GM18907 (cell line): ENCODE results near the gene SHISA9.

ENCODE experiments used
- ATAC-seq: cut with Tn5 transposase; IDR thresholded peaks from one replicate; pipeline ENCODE4 v1.9.1; 2021; ENCODE audit warnings: mild to moderate bottlenecking, moderate library complexity; ENCODE audit not compliant: unreplicated experiment

The SHISA9 gene

GRCh38 chr16:13109171-13109570 is 207.8 kb downstream of the SHISA9 start:
- no peak for ATAC-seq

GRCh38 chr16:13110124-13110796 is 208.9 kb downstream of the SHISA9 start:
- no peak for ATAC-seq

DNA sequence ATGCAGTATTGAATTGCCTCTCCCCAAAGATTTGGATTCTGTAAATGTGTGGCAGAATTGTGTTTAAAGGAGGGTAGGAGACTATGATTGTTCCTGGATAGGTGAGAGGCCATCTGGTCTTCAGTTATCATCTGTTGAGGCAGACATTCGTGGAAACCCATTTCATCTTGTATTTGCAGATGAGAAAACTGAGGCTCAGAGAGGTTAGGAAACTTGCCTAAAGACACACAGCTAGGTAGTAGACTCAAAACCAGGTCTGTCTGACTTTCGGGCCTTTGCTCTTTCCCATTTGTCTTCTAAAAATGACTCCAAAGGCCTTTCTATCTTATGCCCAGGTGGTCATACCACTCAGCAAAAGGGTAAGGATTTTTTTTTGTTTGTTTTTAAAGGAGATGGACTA is 210.3 kb downstream of the SHISA9 start:
- ATAC-seq: no peak

DNA sequence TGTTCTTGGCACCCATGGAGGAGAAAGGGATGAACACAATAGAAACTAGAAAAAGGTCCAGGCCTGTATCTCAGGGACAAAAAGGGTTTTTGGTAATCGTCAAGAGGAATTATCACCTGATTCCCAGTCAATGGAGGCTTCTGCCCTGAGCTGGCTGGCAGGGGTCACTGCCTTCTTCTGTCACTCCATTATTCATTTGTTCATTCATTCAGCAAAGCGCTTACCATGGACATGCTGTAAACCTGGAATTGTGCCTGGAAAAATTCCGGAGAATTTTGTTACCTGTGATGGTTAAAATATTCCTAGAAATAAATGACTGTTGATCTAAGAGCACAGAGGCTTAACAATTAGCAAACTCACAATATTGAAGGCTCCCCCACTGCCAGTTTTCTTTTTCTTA is 212.3 kb downstream of the SHISA9 start:
- no peak for ATAC-seq

DNA sequence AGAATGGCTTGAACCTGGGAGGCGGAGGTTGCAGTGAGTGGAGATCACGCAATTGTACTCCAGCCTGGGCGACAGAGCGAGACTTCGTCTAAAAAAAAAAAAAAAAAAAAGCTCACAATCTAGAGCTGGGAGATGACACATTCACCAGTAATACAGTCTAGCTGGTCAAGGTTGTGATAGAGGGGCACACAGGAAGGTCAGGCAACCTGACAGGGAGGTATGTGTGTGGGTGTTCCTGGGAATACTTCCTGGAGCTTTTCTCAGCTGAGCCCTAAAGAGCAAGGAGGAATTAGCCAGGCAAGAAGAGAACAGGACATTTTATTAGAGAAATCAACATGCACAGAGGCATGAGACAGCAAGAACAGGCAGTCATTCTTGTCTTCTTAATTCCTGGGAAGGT is 216.7 kb downstream of the SHISA9 start:
- ATAC-seq: no peak

DNA sequence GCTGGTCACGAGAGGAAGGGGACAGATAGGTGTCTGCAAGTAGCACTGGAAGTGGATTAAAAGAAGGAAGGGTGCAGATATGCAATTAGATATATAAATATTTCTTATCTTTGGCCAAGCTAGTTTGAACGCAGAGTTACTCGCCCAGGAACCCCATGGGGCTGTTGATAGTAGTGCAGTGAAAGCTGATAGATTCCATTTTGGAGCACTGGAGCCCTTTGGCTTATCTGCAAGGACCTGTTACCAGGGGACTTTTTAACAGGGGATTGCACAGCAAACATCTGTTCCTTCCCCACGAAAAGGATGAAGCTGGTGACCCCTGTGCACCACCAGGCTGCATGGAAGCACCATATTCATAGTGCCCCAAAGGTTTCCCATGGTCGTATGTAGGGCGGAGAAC is 218.7 kb downstream of the SHISA9 start:
- no peak for ATAC-seq

DNA sequence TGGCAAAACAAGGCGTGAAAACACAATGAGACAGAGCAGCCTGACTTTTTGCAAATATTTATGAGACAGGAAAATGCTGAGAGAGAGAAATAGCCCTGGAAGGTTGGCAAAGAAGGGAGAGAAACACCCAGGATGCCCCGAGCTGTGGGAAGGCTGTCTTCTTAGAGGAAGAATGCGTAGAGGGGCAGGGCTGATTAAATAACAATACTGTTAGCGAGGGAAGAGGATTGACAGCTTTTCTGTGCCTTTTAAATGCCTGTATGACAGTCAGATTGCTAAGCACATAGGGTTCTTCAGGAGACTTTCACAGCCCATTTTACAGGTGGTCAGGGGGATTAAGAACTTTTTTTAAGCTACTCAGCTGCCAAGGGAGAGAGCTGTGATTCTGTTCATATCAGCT is 219.2 kb downstream of the SHISA9 start:
- ATAC-seq: no peak

DNA sequence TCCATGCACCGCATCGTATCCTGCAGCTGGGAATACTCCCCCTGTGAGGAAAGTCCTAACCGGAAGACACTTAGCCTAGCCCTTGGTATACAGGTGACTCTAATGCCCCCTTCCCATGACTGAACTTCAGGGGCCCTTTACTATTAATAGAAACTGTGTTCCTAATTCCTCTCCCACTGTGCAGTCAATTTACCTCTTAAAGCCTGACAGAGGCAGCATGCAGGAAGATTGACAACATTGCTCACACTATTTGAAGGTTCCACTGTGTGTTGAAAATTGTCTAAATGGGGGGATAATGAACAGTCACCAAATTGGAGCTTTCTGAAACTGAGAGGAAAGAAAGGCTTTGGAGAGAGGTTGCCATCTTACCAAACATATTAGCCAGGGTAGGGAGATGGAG is 222.6 kb downstream of the SHISA9 start:
- no peak for ATAC-seq

- no peak for ATAC-seq
Observed at GRCh38 chr16:13127144-13127543, 225.7 kb downstream of the SHISA9 start.

DNA sequence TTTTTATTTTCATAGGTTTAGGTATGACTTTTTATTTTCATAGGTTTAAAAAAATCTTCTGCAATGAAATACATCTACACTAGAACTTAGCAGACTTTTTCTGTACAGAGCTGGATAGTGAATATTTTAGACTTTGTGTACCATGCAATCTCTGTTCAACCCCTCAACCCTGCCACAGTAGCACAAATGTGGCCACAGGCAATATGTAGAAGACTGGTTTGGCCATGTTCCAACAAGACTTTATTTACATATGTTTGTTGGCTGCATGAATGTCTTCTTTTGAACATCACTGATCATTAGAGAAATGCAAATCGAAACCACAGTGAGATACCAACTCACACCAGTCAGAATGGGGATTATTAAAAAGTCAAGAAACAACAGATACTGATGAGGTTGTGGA is 229.2 kb downstream of the SHISA9 start:
- ATAC-seq: no peak

DNA sequence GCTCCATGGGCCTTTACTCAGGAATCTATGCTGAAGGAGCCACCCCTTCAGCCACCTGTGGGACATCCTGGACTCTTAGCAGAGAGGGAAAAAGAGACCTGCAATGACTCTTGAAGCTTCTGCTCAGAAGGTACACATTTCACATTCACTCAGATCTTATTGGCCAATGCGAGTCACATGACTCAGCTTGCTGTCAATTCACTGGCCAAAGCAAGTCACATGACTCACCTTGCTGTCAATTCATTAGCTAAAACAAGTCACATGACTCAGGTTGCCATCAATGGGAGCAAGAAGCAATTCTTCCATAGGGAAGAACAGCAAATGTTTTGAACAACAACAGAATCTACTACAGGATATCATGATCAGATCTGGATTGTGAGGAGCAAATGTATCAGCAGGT is 233.4 kb downstream of the SHISA9 start:
- ATAC-seq: no peak

- no peak for ATAC-seq
Observed at GRCh38 chr16:13136901-13137300, 235.5 kb downstream of the SHISA9 start.

DNA sequence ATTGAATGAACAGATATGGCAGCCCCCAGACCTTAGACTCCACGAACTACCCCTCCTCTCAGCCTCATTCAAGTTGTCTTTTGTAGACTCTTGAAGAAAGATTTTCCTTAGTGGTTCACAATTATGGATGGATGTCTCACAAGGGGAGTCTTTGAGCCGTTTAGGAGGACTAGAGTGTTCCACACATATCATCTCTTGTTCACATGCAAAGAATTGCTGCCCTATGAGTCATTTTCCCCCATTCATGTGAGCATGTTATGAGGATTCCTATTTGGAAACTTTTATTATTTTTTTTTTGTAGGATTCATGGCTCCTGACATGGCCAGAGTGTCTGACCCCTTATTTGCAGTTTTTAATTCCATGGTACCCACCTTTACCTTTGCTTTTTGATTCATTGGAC is 237.1 kb downstream of the SHISA9 start:
- ATAC-seq: no peak

DNA sequence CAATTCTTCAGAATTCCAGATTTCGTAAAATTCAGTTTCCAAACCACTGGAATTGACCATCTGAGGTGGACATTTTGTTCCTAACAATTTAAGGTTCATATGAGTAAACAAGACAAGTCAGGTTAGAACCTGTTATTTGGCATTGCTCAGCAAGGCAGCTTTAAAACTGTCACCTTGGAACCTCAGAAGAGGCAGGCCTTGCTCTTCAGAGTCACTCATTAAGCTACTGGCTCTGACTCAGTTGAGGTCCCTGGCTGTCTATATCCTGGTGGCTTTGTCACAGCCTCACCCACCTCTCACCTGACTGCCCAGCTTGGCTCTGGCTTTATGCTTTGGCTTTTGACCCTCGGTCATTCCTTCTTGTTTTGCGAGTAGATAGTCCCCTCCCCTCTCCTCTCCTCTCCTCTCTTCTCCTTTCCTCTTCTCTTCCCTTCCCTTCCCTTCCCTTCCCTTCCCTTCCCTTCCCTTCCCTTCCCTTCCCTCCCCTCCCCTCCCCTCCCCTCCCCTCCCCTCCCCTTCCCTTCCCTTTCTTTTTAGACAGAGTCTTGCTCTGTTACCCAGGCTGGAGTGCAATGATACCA is 238.4 kb downstream of the SHISA9 start:
- no peak for ATAC-seq

- no peak for ATAC-seq
Observed at GRCh38 chr16:13143551-13143950, 242.2 kb downstream of the SHISA9 start.

DNA sequence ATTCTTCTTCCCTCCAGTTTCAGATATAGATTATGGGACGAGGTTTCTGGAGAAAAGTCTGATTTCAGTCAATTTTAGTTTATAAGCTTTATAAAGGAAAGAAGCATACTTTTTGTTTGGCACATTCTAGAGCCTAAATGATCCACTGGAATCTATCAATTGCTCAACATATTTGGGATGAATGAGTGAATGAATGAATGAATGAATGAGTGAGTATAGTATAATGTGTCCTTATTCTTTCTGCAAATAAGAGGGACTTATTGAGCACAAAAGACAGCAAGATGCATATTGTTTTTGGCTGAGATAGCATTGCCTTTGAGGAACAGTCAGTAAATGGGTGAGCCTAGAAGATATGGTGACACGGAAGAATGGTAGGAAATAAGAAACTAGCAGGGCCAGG is 245.4 kb downstream of the SHISA9 start:
- no peak for ATAC-seq

GRCh38 chr16:13148294-13148693 is 246.9 kb downstream of the SHISA9 start:
- no peak for ATAC-seq

- ATAC-seq: no peak
Observed at GRCh38 chr16:13148836-13149235, 247.4 kb downstream of the SHISA9 start.

DNA sequence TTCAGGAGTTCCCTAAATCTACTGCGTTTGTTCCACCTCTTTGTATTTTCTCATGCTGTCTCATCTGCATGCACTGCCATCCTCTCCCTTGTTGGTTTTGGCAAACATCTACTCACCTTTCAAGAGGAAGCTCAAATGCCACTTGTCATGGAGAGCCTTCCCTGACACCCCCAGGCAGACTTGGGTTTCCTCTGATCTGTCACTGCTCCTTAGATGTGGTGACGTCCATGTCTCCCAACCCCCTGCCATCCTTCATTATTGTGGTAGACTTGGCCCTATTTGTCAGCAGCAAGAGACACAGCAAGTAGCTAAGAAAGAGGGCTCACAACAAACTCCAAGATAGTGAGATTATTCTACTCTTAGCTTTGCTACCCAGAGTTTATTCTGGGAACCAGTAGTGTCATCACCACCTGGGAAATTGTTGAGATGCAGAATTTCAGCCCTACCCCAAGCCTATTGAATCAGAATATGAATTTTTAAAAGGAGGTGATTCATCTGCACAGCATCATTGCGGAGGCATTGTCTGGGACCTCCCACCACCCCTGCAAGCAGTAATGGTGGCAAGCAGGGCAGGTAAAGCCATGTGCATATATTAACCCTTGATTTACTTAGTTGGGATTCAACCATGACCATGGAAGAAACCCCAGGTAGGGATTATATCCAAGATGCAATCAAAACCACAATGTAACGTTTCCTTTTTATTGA is 248.9 kb downstream of the SHISA9 start:
- ATAC-seq: no peak

- no peak for ATAC-seq
Observed at GRCh38 chr16:13153696-13154095, 252.3 kb downstream of the SHISA9 start.

DNA sequence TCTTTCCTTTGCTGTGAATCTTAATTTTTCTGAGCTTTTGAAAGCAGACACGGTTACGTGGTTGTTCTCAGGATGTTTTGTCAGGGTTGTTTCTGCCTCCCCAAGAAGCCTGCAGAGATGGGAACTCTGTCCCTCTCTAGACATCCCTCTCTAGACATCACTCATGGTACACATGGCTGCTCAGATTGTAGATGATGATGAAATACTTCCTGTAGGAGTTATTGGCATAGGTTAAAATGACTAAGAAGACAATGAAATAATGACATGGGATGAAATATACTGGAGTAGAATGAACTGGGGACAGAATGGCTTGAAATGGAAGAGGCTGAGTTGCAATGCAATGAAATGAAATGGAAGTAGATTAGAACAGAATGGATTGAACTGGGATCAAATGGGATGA is 253.4 kb downstream of the SHISA9 start:
- ATAC-seq: no peak

DNA sequence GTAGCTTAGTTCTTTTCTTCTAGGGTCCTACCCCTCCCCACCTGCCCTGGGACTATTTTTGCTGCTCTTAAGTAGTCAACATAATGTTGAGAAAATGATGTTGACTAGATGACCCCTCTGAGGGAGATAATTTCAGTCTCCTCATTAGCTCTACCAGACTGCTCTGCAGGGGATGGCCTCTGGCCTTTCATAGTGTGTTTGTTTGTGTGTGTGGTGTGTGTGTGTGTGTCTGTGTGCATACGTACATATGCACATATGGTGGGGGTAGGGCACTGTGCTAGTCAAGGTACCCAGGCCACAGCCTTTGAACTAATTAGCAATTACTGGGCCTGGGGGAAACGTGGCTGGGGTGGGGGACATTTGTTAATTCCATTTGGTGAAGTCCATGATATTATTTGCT is 254.0 kb downstream of the SHISA9 start:
- no peak for ATAC-seq
